CD4-positive, alpha-beta T cell treated with Interleukin-4 for 4 hours (primary cell): ENCODE measurements around the gene KIF6.
"Not testable (repeated sequence)": the region's sequence is repeated elsewhere in the genome, so short reads cannot be mapped to it uniquely, and the experiment has no call there.

ENCODE experiments used
- DNase-seq: peaks from one replicate; pipeline ENCODE4 v3.0.0-alpha.2; 2020

The KIF6 gene

DNA sequence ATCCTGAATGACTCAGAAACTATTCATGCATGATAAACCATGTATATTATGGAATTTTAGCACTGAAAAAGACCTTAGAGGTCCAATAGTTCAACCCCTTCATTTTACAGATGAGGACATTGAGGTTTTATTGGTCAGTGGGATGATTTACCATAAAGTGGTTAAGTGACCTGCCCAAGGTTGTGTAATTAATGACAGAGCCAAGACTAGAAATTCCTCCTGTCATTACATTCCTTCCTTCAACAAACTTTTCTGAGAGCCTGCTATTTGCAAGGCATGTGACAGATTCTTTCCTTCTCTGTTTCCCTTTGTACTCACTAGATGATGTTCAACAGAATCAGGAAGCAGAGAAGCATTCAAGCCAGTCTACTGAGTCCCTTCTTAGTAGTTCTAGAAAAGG, 232.0 kb downstream of the KIF6 start:
- no peak for DNase-seq

DNA sequence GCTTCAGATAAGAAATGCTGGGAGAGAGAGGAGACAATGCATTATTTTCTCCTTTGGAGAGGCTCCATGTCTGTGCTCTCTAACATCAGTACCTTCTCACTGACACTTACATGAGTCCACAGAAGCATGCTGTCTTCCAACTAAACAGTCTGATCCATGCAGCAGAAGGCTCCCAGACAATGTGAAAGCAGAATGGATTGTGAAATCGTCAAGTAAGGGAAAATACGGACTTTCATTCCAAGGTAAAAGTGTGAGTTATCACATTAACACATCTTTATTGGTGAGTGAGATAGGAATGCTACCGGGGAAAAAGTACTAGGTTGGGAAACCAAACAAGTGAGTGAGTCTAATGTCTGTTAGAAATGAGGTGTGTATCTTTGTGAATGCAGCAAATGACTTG, 235.1 kb downstream of the KIF6 start:
- no peak for DNase-seq

DNA sequence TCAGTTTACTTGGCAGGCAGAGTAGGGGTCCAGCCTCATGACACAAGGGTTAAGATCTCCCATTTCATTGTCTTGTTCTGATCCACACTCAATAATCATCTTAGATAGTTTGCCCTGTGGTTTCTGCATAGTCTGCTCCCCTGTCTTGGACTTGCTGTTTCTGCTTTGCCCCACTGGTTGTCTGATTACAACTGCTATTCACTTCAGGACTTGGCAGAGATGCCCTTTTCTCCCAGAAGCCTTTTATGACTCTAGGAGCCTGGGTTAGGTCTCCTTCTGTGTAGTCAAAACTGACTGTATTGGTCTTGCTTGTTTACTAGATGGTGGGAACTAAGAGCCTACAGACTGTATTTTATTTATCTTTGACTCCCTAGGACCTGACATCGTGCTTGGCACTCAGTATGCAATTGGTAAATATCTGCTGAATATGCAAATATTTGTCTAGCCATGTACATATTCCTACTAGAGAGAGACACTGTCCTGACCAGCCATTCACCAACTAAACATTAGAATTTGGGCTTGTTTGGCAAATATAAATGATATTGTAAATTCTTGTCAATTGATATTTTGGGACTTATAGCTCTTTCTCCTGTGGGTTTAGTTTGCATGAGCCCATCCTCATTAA, 236.8 kb downstream of the KIF6 start:
- DNase-seq = no peak

DNA sequence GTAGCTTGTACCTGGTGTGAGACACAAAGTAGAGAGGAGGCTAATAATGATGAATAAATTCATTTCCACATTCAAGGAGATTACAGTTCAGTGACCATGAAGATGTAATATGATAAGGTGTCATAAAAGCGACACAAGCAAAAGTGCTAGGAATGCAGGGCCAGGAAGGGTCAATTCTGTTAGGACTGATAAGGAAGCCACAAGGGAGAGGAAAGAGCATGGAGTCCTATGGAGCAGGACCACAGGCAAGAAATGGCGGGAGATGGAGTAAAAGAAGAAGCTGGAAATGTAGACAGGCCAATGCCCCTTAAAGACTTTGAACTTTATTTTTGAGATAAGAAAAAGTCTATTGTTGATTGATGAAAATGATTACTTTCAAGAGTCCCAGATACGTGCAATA, 240.9 kb downstream of the KIF6 start:
- DNase-seq = no peak

DNA sequence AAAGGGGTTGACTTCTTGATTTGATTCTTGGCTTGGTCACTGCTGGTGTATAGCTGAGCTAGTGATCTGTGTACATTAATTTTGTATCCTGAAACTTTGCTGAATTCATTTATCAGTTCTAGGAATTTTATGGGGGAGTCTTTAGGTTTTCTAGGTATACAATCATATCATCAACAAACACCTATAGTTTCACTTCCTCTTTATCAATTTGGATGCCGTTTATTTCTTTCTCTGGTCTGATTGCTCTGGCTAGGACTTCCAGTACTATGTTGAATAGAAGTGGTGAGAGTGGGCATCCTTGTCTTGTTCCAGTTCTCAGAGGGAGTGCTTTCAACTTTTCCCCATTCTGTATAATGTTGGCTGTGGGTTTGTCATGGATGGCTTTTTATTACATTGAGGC, 245.4 kb downstream of the KIF6 start:
- not testable (repeated sequence) for DNase-seq

DNA sequence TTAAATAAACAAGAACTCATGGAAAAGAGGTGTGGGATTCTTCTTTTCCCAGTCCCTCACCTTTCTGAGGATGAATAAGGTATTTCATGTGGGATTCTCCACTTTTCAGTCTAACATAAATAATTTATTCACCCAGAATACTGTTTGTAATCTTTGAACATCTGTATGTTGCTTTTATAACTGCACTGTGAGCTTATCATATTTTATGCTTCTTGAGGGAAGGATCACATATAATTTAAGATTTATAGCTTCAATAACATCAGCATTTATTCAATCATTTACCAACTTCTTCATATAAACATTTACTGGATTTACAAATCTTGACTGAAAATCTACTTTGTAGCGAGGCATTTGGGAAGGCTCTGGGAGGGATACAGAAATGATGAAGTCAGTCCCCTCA, 248.5 kb downstream of the KIF6 start:
- DNase-seq = no peak

DNA sequence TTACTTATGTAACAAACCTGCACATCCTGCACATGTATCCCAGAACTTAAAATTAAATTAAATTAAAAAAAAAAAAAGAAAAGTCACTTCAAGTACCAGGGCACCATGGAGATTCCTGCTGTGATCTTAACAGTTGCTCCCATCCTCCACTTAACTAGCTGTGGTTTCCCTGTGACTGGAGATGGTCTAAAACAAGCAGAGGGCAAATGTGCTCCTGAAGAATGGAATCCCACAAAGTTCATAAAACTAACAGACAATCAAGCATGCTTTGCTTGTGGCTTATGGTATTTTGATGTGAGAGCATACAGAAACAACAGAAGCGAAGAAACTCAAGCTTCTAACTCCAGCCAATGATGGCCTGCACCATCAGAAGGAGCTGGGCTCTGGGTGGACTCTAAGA, 249.1 kb downstream of the KIF6 start:
- DNase-seq = no peak

DNA sequence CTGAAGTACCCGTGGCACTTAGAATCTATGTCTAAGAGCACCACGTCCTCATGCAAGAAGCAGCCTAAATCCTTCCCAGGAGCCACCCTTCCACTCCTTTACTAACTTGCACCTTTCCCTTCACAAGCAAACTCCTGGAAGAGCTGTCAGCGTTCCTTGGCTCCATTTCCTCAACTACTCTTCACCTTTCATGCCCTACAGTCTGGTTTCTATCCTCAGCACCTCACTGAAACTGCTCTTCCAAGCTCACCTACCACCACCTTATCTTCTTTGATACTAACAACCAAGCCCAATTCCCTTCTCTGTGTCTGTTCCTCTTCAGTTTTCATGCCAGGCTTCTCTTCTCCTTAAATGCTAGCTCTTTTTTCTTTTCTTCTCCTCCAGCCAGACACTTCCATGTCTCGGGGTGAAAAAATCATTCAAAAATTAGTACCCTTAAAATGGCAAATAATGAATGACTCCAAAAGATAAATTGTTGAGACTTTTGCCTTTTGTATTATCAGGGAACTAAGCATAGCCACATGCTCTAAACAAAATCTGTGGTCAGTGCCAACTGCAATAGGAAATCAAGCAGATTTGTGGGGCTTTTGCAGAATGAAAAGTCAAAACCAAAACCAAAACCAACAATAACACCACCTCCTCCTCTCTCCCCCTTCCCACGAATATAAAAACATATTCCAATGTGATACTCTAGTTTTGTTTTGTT, 253.1 kb downstream of the KIF6 start:
- DNase-seq = no peak

DNA sequence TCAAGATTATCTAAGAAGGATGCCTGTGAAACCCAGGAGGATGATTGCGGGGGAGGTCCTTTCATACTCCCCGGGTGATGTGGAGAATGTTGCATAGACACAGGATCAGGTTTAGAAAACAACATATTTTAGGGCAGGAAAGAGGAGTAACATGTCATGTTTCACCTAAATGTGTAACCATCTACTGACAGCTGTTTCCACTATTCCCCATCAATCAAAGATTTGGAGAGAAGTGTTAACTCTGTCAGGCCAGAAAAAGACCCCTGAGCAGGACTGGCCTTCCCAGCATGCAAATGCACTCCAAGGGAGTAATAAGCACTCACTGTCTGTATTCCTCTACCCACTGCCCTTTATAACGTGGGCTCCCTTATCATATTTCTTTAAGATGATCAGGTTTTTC, 254.7 kb downstream of the KIF6 start:
- no peak for DNase-seq

DNA sequence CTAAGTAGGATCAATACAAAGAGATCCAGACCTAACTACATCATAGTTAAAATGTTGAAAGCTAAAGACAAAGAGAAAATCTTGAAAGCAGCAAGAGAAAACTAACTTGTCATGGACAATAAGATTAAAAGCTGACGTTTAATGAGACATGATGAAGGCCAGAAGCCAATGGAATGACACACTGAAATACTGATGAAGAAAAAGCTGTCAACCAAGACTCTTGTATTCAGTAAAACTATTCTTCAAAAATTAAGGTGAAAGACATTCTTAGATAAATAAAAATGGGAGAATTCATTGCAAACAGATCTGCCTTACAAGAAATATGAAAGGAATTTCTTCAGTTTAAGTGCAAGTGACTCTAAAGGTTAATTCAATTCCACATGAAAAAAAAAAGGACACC, 256.8 kb downstream of the KIF6 start:
- DNase-seq = no peak

DNA sequence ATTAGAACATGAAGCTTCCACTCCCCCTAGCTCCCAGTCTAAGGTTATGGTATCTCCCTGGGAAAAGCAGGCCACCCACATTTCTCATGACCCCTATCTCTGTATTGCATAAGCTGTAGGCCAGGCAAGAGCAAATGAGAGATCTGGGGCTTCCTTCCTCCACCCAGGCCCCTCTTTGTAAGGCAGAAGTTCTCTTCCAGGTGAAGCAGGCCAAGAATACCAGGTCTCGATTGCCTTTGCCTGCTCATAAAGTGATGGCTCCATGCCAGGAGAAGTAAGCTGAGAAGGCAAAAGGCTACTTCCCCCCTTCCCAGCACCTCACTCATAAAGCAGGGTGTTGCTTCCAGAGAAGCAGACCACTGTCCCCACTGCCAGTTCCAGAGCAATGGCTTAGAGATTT, 258.6 kb downstream of the KIF6 start:
- DNase-seq = no peak

DNA sequence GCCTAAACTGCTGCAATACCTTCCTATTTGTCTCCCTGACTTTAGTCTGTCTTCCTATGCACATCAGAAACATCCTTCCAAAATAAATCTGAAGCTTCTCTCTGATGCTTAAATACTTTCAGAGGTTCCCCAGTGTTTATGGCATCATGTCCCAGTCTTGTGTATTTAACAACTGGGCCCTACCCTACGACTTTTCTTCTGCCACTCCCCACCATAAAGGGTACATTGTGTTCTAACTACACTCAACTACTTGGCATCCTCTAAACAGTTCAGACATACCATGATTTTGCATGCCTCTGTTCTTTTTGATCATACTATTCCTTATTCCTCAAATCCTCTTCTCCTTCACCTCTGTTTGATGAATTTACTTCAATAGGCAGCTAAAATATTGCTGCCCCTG, 259.7 kb downstream of the KIF6 start:
- no peak for DNase-seq

DNA sequence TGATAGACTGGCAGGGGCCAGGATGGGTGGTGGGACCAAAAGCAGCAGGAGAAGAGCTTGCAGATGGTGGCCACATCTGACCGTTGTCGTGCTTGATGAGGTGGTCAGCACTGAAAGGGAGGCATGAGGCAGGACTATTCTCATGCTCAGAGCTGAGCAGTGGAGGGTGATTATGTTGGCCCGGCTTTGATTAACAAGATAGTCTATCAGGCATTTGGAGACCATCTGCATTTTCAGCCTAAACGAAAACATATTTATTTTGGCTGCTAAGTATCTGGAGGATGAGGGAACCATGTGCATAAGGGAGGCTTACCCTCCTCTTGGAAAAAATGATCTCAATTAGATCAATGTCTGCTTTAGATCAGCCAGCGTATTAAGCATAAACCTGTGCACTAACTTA, 261.1 kb downstream of the KIF6 start:
- DNase-seq = no peak

DNA sequence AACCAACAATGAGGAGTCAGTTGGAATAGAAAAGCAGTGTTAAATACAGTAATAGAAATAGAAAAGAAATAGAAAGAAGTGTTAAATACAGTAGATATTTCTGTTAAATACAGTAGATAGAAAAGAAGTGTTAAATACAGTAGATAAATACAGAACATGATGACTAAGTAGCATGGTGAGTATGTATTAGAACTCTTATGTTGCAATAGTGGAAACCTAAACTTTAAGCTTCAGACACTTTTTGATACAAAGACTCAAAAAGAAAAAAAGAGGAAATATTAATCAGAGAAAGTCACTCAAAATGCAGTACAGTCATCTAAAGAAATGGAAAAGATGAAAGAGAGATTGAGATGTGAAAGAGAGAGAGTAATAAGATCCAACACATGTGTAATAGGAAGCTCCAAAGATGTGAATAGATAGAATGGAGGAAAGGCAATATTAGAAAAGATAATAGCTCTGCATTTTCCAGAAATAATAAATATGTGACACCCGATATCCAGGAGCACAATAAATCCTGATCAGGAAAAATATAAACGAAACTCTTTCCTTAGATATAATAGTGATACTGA, 271.2 kb downstream of the KIF6 start:
- no peak for DNase-seq

DNA sequence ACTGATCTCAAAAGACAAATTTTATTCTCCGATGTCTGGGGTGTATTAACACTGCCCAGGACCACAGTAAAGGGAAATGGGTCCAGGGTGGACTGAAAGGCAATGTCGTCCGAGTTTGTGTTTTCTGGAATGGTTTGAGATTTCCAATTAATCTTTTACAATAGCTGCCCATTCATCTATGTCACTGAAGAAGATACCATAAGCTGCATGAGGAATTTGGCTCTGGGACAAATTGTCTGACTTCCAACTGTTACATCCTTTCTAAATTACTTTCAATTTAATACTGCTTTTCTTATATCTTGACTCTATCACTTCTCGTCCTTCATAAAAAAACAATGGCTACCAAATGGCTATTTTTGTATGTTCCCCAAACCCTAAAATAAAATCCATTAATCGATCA, 272.0 kb downstream of the KIF6 start:
- no peak for DNase-seq

DNA sequence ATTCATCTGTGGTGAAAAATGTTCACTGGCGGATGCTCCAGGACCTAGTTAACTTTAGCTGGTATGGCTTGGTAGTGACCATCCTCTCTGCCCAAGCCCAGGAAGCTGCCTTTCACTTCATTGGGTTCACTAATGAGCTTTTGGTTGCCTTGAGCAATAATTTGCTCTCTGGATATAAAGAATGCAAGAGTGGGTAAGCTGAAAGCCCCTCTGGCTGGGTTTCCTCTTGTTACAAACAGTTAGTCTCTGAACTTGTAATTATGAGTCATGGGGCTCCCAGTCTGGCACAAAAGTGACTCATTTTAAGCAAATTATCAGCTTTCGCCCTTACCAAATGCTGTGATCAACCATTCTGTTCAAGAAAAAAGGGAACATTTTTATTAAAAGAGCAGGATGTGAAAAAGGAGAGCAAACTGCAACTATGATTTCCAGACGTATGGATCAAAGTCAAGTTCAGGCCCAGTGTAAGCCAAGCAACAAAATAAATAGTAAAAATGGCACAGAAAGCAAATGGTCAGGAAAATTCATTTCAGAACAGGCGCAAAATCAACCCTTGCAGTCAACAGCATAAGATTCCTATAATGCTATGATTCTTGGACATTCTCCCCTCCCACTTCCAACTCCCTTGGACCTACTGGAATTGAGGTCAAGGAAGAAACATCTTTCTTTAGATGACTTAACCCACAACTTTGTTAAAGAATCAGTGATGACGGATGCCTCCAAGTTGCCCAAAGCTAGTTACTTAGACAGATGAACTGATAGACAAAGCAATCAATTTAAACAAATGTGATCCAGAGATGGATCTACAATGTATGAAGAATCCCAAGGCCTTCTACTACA, 272.7 kb downstream of the KIF6 start:
- DNase-seq = no peak

DNA sequence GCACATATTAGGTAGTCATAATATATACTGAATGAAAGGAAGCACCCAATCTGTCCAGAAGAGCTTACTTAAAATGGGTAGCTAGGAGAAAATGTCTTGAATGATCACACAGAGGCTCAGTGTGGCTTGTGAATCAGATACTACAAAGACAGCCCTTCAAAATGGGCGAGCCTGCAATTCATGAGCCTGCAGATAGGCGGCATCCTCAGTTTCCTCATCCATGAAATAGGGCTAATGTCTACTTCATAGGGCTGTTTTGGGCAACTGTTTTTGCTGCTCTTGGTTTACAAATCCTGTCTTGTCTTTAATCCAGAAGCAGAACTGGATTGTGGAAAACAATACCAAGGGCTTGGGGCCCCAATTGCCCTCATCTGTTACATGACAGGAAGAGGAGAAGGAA, 273.4 kb downstream of the KIF6 start:
- DNase-seq = no peak

DNA sequence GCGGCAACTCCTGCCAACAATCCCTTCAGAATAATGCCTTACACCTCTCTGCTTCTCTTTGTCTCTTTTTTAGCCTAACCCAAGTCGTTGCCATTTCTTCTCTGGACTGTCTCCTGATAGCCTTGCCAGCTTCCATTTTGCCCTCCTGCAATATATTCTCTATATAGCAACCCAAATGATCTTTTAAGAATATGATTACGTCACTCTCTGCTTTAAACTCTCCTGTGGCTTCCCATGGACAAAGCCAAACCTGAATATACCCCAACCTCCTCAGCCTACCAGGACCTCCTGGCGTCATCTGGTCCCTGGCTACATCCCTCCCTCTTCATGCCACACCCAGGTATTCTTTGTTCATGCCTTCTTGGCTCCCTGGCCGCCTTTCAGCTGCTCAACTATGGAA, 276.2 kb downstream of the KIF6 start:
- no peak for DNase-seq

DNA sequence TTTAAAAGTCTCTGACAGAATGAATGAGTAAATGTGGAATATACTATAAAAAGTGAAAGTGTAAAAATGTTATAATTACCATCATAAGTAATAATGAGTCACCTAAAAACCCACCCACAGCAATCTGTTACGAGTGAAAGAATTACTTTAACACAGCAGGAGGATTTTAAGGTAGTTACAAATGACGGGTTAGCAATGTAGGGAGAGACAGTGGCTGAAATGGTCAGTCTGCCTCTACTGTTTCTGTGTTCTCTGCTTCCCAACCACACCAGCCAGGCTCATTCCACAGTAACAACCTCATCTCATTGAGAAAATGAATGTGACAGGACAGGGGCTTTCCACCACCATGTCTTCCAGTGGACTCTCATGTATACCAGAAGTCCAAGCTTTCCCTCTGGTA, 278.3 kb downstream of the KIF6 start:
- no peak for DNase-seq

DNA sequence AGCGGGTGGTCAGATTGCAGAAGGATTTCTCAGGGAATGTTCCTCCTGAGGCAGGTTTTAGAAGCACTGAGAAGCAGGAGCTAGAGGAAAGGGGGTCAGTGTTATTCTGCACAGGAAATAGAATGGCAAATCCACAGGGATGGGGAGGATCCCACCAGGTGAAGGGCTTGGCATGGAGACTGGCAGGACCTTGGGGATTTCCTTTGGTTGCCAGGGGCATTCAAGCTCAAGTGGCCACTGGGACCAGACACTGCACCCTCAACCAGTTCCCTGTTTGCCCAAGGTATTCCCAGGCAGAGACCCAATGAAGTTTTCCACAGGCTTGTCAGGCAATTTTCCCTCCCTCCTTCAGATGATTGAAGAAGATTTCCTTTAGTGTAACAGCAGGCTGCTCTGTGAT, 279.5 kb downstream of the KIF6 start:
- no peak for DNase-seq

DNA sequence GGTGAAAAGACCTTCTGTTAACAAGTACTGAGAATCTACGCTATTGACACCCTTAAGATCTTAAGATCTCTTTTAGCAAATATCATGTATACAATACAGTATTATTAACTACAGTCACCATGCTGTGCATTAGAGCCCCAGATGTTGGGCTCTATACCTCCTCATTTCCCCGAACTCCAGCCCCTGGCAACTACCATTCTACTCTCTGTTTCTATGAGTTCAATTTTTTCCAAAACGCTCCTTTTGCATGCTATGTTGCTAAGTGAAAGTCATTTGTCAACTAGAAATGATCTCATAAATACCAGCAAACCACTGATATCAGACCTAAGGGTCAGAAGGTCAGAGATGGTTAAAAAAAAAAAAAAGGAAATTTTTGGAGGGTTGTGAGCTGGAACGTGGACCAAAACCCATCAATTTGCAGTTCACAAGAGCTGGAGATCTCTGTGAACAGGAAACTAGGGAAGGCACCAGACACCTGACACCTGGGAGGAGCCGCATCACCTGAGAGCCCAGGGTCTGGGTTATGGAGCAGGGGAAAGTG, 280.7 kb downstream of the KIF6 start:
- DNase-seq = no peak

DNA sequence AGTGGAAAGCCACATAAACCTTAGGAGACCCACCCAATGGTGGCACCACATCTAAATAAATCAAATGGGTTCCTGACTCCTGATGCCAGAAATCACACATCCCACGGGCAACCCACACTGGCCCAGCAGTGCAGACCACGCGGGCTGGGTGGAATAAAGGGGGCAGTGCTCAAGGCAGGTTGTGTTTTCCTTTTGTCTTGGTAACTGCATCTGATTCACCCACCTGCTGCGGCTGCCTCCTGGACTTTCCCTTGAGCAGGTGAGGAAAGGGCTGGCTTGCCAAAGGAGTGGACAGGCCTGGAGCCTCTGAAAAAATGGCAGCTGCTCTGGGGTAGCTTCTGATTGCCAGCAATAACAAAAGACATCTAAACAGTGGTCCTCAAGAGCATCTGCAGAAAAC, 283.2 kb downstream of the KIF6 start:
- DNase-seq = no peak

DNA sequence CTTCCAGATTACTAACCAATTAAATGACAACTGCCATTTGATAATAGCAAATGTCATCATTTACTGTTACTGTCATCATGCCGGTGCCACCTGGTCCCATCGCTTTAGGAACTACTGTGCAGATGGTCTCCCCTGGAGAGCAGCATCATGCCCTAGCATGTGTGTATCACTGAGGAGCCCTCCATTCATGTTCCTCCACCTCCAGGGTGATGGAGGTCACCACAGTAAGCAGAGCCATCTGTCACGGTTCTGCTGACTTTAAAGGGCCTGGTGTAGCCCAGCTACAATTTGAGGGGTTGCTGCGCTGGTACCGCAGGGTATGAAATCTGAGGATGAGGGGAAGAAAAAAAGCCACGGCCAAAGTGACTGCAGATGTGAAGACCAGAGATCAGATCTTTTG, 283.9 kb downstream of the KIF6 start:
- DNase-seq = no peak

DNA sequence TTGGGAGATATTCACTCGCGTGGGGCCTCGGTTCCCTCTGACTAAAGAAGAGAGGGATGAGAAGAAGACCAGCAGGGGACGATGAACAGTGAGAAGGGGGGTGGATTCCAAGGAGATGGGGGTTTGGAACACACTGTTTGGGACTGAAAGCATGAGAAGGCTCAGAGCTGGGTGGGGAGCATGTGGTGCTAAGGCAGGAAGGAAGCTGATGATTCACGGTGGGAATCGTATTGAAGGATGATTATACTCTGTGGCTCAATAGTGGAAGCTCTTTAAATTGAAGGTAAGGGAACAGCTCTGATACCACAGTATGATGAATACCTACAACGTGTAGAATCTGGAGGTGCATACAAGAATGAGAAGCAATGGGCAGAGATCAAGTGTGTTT, 285.2 kb downstream of the KIF6 start:
- DNase-seq = no peak
